K562 (cell line): ENCODE results near the gene PCSK5. TPM values are rescaled to one million over a fixed set of nuclear protein-coding genes. Genes with fewer than 3 reads are reported as not detected.

Experiments used
- ATAC-seq: fragments of 200-7000 bp; cut with Tn5 transposase; 3 replicates; pipeline ENCODE4 v1.9.1; 2020; ENCODE audit warnings: moderate library complexity
- BruUV-seq: library from RNA; stranded (reverse); fragments of 400-500 nt; replicated peaks from 2 replicates; lab custom pipeline; 2021; lab: Mats Ljungman, UMichigan
- CTCF ChIA-PET: fragments of 300-600 bp; formaldehyde crosslinking; extraction: SDS; loops from one replicate; lab custom pipeline; 2021; ENCODE audit warnings: low intra/inter-chr PET ratio; lab: Yijun Ruan, JAX
- POLR2A ChIA-PET: fragments of 300-600, 350-650 bp; sonication (Branson Sonifier 250); formaldehyde crosslinking; extraction: SDS; loops from one replicate; lab custom pipeline; 2021; ENCODE audit warnings: antibody characterized with exemption, inconsistent platforms; lab: Yijun Ruan, JAX
- DNase-seq, 4 experiments: peaks; one replicate each; pipeline versions ENCODE4 v3.0.0 to v3.0.0-alpha.2; 2011 to 2018; ENCODE audit warnings: low spot score in 3 of 4, mixed read lengths in 3 of 4; ENCODE audit errors: extremely low read depth in 1 of 4
- FAIRE-seq: peaks from 2 replicates; lab custom pipeline; 2011; peaks lifted over from hg19 to GRCh38; lab: Jason Lieb, UNC
- H2AFZ ChIP-seq: 2 replicates; pipeline ENCODE4 v1.6.0; 2011; ENCODE audit warnings: low read depth, low read length, control low read depth, inconsistent platforms
- H3K27ac ChIP-seq: fragments of 200-600 bp; 3 replicates; pipeline ENCODE4 v1.8.0; 2011; ENCODE audit warnings: low read depth, mild to moderate bottlenecking, control low read depth, inconsistent platforms, low read length, moderate library complexity, mixed read lengths; ENCODE audit errors: extremely low read depth
- H3K27me3 ChIP-seq, 2 experiments: fragments of 300-600 bp in 1 of 2; 2 replicates in 1 of 2; 3 replicates in 1 of 2; pipeline versions ENCODE4 v1.6.0 to v1.8.0; 2011; ENCODE audit warnings: inconsistent platforms in 2 of 2, low read length in 2 of 2, mild to moderate bottlenecking in 1 of 2, mixed read lengths in 1 of 2, moderate library complexity in 1 of 2; ENCODE audit not compliant: control insufficient read depth in 2 of 2, insufficient read depth in 2 of 2
- H3K36me3 ChIP-seq: fragments of 300-600 bp; 3 replicates; pipeline ENCODE4 v1.8.0; 2011; ENCODE audit warnings: mild to moderate bottlenecking, low read length, inconsistent platforms; ENCODE audit not compliant: control insufficient read depth, insufficient read depth
- H3K4me1 ChIP-seq, 2 experiments: fragments of 200-600 bp in 1 of 2; replicated peaks in 1 of 2; 2 replicates in 1 of 2; 3 replicates in 1 of 2; pipeline versions ENCODE4 v1.5.1 to v1.8.0; 2011; ENCODE audit warnings: inconsistent platforms in 2 of 2, low read length in 2 of 2, mild to moderate bottlenecking in 1 of 2, mixed read lengths in 1 of 2, moderate library complexity in 1 of 2; ENCODE audit not compliant: control insufficient read depth in 2 of 2, insufficient read depth in 2 of 2
- H3K4me2 ChIP-seq: 2 replicates; pipeline ENCODE4 v1.6.1; 2011; ENCODE audit warnings: low read length, control low read depth, inconsistent platforms, mixed read lengths; ENCODE audit not compliant: insufficient read depth
- H3K4me3 ChIP-seq: fragments of 200-600 bp; sonication (generic), shearing (Covaris generic); 2 replicates; pipeline ENCODE4 v1.5.1; 2016; ENCODE audit warnings: control low read depth, inconsistent platforms
- H3K79me2 ChIP-seq: fragments of 200-600 bp; 3 replicates; pipeline ENCODE4 v1.8.0; 2011; ENCODE audit warnings: low read length, inconsistent platforms; ENCODE audit not compliant: control insufficient read depth, insufficient read depth
- H3K9ac ChIP-seq, 2 experiments: 2 replicates each; pipeline versions ENCODE4 v1.6.0 to v1.6.1; 2011; ENCODE audit warnings: low read depth in 2 of 2, low read length in 2 of 2, control low read depth in 1 of 2, inconsistent platforms in 1 of 2, mild to moderate bottlenecking in 1 of 2, mixed read lengths in 1 of 2; ENCODE audit not compliant: insufficient read depth in 1 of 2
- H3K9me1 ChIP-seq: one replicate; pipeline ENCODE4 v1.6.0; 2011; ENCODE audit warnings: inconsistent platforms, mild to moderate bottlenecking, low read length, moderate library complexity; ENCODE audit not compliant: control insufficient read depth, insufficient read depth
- H3K9me3 ChIP-seq: replicated peaks from 2 replicates; pipeline ENCODE4 v1.5.1; 2011; ENCODE audit warnings: low read depth, low read length, inconsistent platforms; ENCODE audit not compliant: control insufficient read depth, insufficient read depth
- H4K20me1 ChIP-seq: replicated peaks from 2 replicates; pipeline ENCODE4 v1.6.1; 2011; ENCODE audit warnings: low read length, inconsistent platforms, mixed read lengths; ENCODE audit not compliant: control insufficient read depth, insufficient read depth
- GTF2F1 ChIP-seq: IDR thresholded peaks from 2 replicates; pipeline ENCODE4 v1.6.1; 2011; ENCODE audit warnings: low read depth, low read length, improper control_type of control experiment
- KAT8 ChIP-seq: fragments of 450-650 bp; IDR thresholded peaks from 2 replicates; pipeline ENCODE4 v1.6.1; 2016; ENCODE audit warnings: low read depth, mild to moderate bottlenecking
- MTF1 ChIP-seq: fragments of 250-450 bp; sonication (Bioruptor Pico); IDR thresholded peaks from 2 replicates; pipeline ENCODE4 v1.9.0; 2021; ENCODE audit warnings: moderate library complexity, mild to moderate bottlenecking, inconsistent platforms, borderline replicate concordance
- RBM39 ChIP-seq: fragments of 200-400 bp; formaldehyde crosslinking; optimal IDR thresholded peaks from 2 replicates; pipeline ENCODE3; 2018; ENCODE audit warnings: low read depth, low read length
- XRCC4 ChIP-seq: IDR thresholded peaks from one replicate; pipeline ENCODE4 v1.6.1; 2011; ENCODE audit not compliant: insufficient read depth, insufficient read length; ENCODE audit errors: extremely low read depth
- ZBED1 ChIP-seq: IDR thresholded peaks from 2 replicates; pipeline ENCODE4 v1.6.1; 2014
- ZC3H4 ChIP-seq: sonication (generic); formaldehyde crosslinking; IDR thresholded peaks from 2 replicates; pipeline ENCODE4 v1.9.0; 2021; ENCODE audit warnings: missing genetic modification reagents, borderline replicate concordance
- WGBS: fragments of 100-300 bp; shearing (Covaris generic); methylation state at CpG from one replicate; pipeline ENCODE4 v1.1.6; 2016; ENCODE audit warnings: low coverage, mixed read lengths; ENCODE audit not compliant: insufficient coverage; ENCODE audit errors: missing lambda C conversion rate; 5-methylcytosine and 5-hydroxymethylcytosine counted together
- in situ Hi-C: fragments of 300-500 bp; cut with MboI; formaldehyde crosslinking; loops from 4 replicates; pipeline ENCODE4 v1.15.0; 2018; ENCODE audit warnings: inconsistent platforms, mixed read lengths
- intact Hi-C: fragments of 100-400 bp; cut with micrococcal nuclease; formaldehyde crosslinking; loops from 2 replicates; pipeline ENCODE4 v1.14.2; 2022
- polyA plus RNA-seq, 8 experiments: library from polyadenylated mRNA; depleted of rRNA in 4 of 8; stranded (reverse) in 5 of 8; unstranded in 3 of 8; fragments of >200 nt; fragmentation: Nextera tagmentation in 2 of 8; fragmentation: Illumina TruSeq in 1 of 8; extraction: Ambion mirVana in 2 of 8; extraction: Trizol in 1 of 8; gene quantifications; 2 replicates each; pipeline versions ENCODE4 v1.2.1 to v1.2.3, GENCODE V29; 2011 to 2014; ENCODE audit warnings: inconsistent platforms in 1 of 8, missing spikeins in 1 of 8
- total RNA-seq, 7 experiments: library from RNA; depleted of rRNA in 6 of 7; stranded (reverse); fragments of >200 nt in 6 of 7; fragmentation: Illumina TruSeq in 2 of 7; extraction: Trizol in 2 of 7; gene quantifications; 2 replicates each; pipeline versions ENCODE4 v1.2.1 to v1.2.3, GENCODE V29; 2011 to 2021; ENCODE audit warnings: low replicate concordance in 1 of 7
- TF ChIP-seq, protein P1 (sequence below), 2 experiments: fragments of 250-450 bp in 1 of 2; fragments of 450-650 bp in 1 of 2; sonication (Bioruptor Pico) in 1 of 2; IDR thresholded peaks; 2 replicates each; pipeline versions ENCODE4 v1.6.1 to v1.8.0; 2016 to 2021; ENCODE audit warnings: mild to moderate bottlenecking in 2 of 2, moderate library complexity in 2 of 2, missing compliant biosample characterization in 1 of 2, missing genetic modification characterization in 1 of 2
- TF ChIP-seq, protein P2 (sequence below): fragments of 450-650 bp; IDR thresholded peaks from 2 replicates; pipeline ENCODE4 v1.6.1; 2018; ENCODE audit warnings: mild to moderate bottlenecking, low read depth; ENCODE audit not compliant: partially characterized antibody
- TF ChIP-seq, protein P3 (sequence below): fragments of 450-650 bp; formaldehyde crosslinking; IDR thresholded peaks from 2 replicates; pipeline ENCODE4 v1.4.0; 2020; ENCODE audit warnings: mild to moderate bottlenecking, moderate library complexity
- TF ChIP-seq, protein P4 (sequence below): fragments of 450-650 bp; IDR thresholded peaks from 2 replicates; pipeline ENCODE4 v1.6.1; 2016

PCSK5 gene
- total and polyA plus RNA-seq, 9 of the 15 experiments (the other 6 are each of a cell fraction or from before 2014, with no cell fraction given), result not detected

DNA sequence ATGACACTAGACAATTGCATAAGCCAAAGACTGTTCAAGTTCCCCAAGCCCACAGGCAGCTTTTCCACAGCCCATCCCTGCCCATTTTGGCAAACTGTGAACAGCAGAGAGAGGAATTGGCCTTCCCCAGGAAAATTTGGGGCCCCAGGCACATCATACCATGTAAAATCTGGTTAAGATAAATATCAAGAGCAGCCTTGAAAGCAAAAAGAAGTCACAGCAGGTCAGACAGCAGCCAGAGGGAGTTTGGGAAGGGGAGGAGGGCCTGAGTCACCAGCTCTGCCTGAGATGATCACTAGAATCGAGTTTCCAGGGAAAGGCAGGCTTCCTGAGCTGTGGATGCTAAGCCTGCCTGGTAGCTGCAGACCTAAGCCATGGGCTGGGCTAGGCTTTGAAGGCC lies 324.6 kb downstream of the PCSK5 start:
- DNase-seq (no peak), FAIRE-seq (no peak), ATAC-seq (no peak)
- H4K20me1 ChIP-seq, result no peaks in the 10 kb centered on the region
- no peaks in the 10 kb centered on the region for H3K9me3 ChIP-seq
- no peak overlapping the region for H3K27ac ChIP-seq
- H3K9me1 ChIP-seq, result no peaks in the 10 kb centered on the region
- ChIA-PET CTCF (no interaction called here), POLR2A (no interaction called here)
- H3K36me3 ChIP-seq, result no peaks in the 10 kb centered on the region
- no peak overlapping the region for H2AFZ ChIP-seq
- peaks cover 0 to 10% of the 10 kb centered on the region in 2 experiments; a peak in 1 of 5 replicates for H3K27me3 ChIP-seq
- intact Hi-C loops, result no loop called here
- H3K79me2 ChIP-seq, result no peaks in the 10 kb centered on the region
- TF ChIP-seq RBM39, result no peak
- TF ChIP-seq, protein P1, sequence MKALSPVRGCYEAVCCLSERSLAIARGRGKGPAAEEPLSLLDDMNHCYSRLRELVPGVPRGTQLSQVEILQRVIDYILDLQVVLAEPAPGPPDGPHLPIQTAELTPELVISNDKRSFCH (CRISPR knock-in tag; IDR thresholded peaks at IDR 0.05), result no peak
- TF ChIP-seq, protein P1 (tag; IDR thresholded peaks at IDR 0.05), result no peak
- no peak for TF ChIP-seq MTF1 (CRISPR knock-in tag)
- no peaks in the 10 kb centered on the region for H3K4me1 ChIP-seq
- WGBS, result 0% methylated on average over 1 of the region's 1 CpG
- H3K4me3 ChIP-seq, result no peak overlapping the region
- in situ Hi-C loops, result no loop called here
- no peak overlapping the region for H3K9ac ChIP-seq
- H3K4me2 ChIP-seq, result no peak overlapping the region
- no TSS peak for BruUV-seq

DNA sequence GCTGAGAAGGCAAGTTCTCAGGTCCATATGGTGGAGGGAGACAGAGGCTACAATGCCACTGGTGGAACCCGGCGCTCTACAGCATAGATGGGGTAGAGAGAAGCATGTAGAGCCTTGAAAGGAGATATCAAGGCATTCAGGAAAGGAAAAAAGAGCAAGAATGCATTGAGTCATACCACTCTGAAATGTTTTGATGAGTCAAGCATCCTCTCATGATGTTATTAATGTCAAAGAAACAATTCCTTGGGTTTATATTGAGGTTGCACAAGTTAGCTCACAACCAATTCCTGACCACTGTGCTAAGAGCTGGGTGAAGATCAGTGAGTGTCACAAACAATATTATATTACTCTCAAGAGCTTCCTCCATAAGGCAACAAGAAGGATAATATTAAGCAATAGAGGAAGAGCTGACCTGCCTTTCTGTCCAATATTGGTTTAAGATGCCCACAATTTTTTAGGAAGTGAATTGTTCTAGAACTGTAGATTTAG lies 325.7 kb downstream of the PCSK5 start:
- ChIA-PET POLR2A (no interaction called here), CTCF (no interaction called here)
- Histone ChIP-seq H3K9me3 (no peaks in the 10 kb centered on the region), H3K36me3 (no peaks in the 10 kb centered on the region), H3K4me1 (no peaks in the 10 kb centered on the region), H3K4me3 (no peak overlapping the region), H3K9ac (no peak overlapping the region), H3K4me2 (no peak overlapping the region), H3K27me3 (peaks cover 0 to 10% of the 10 kb centered on the region in 2 experiments; a peak in 1 of 5 replicates), H3K79me2 (no peaks in the 10 kb centered on the region), H3K9me1 (no peaks in the 10 kb centered on the region), H3K27ac (no peak overlapping the region), H4K20me1 (no peaks in the 10 kb centered on the region), H2AFZ (no peak overlapping the region)
- in situ Hi-C loops, result no loop called here
- no peak for ATAC-seq
- intact Hi-C loops, result no loop called here
- FAIRE-seq, result no peak
- WGBS, result 0% methylated on average over 2 of the region's 2 CpGs
- BruUV-seq, result no TSS peak
- no peak for DNase-seq
- TF ChIP-seq KAT8 (no peak), XRCC4 (no peak), ZC3H4 (no peak), GTF2F1 (no peak), ZBED1 (no peak)
- TF ChIP-seq, protein P2, sequence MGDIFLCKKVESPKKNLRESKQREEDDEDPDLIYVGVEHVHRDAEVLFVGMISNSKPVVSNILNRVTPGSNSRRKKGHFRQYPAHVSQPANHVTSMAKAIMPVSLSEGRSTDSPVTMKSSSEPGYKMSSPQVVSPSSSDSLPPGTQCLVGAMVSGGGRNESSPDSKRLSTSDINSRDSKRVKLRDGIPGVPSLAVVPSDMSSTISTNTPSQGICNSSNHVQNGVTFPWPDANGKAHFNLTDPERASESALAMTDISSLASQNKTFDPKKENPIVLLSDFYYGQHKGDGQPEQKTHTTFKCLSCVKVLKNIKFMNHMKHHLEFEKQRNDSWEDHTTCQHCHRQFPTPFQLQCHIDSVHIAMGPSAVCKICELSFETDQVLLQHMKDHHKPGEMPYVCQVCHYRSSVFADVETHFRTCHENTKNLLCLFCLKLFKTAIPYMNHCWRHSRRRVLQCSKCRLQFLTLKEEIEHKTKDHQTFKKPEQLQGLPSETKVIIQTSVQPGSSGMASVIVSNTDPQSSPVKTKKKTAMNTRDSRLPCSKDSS, result no peak
- TF ChIP-seq, protein P3, sequence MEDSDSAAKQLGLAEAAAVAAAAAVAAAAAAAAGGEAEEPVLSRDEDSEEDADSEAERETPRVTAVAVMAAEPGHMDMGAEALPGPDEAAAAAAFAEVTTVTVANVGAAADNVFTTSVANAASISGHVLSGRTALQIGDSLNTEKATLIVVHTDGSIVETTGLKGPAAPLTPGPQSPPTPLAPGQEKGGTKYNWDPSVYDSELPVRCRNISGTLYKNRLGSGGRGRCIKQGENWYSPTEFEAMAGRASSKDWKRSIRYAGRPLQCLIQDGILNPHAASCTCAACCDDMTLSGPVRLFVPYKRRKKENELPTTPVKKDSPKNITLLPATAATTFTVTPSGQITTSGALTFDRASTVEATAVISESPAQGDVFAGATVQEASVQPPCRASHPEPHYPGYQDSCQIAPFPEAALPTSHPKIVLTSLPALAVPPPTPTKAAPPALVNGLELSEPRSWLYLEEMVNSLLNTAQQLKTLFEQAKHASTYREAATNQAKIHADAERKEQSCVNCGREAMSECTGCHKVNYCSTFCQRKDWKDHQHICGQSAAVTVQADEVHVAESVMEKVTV, result no peak
- TF ChIP-seq, protein P4, sequence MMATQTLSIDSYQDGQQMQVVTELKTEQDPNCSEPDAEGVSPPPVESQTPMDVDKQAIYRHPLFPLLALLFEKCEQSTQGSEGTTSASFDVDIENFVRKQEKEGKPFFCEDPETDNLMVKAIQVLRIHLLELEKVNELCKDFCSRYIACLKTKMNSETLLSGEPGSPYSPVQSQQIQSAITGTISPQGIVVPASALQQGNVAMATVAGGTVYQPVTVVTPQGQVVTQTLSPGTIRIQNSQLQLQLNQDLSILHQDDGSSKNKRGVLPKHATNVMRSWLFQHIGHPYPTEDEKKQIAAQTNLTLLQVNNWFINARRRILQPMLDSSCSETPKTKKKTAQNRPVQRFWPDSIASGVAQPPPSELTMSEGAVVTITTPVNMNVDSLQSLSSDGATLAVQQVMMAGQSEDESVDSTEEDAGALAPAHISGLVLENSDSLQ, result no peak
